Measurements from ENCODE around the gene WAC.

DNA sequence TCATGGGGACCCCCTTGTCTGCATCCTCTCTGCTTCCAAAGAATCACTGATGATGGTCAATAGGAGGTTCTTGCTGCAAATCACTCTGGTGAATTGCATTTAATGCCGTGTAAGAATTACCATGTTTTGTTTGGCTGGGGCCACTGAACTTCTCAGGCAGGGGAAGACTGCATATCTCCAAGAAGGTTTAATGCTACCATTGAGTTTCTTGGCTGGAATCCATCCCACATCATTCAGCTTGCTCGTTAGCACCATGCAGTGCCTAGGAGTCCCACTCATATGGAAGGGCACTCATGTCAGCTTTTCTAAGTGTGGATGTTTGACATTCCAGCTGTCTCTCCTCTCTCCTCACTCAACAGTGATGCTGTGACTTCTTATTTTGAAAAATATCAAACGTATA lies 94.2 kb downstream of the WAC start:
- TF ChIP-seq POLR2A (IDR thresholded peaks at IDR 0.05): no peak
- TF ChIP-seq, protein P1, sequence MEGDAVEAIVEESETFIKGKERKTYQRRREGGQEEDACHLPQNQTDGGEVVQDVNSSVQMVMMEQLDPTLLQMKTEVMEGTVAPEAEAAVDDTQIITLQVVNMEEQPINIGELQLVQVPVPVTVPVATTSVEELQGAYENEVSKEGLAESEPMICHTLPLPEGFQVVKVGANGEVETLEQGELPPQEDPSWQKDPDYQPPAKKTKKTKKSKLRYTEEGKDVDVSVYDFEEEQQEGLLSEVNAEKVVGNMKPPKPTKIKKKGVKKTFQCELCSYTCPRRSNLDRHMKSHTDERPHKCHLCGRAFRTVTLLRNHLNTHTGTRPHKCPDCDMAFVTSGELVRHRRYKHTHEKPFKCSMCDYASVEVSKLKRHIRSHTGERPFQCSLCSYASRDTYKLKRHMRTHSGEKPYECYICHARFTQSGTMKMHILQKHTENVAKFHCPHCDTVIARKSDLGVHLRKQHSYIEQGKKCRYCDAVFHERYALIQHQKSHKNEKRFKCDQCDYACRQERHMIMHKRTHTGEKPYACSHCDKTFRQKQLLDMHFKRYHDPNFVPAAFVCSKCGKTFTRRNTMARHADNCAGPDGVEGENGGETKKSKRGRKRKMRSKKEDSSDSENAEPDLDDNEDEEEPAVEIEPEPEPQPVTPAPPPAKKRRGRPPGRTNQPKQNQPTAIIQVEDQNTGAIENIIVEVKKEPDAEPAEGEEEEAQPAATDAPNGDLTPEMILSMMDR (IDR thresholded peaks at IDR 0.05): no peak
